ENCODE results near the gene CCDC30. TPM values are rescaled to one million over a fixed set of nuclear protein-coding genes. Genes with fewer than 3 reads are reported as not detected.

The CCDC30 gene
- total RNA-seq, 6 experiments from 2014 or later: 0.18 to 1.2 (median 0.31) TPM

- peaks cover 12% of the 10 kb centered on the region; the same call in 1 of the 2 replicates for H3K36me3 Mint-ChIP-seq (ENCODE audit: low read depth)
- peak within 1 kb of the TSS; percentile 76 for H3K27ac Mint-ChIP-seq
- no peaks in the 10 kb centered on the region; the same call in 1 of the 2 replicates for H3K27me3 Mint-ChIP-seq (ENCODE audit: insufficient read depth)
- TF ChIP-seq CTCF (IDR thresholded peaks at IDR 0.05): peak; percentile 44
- no peaks in the 10 kb centered on the region for H3K9me3 Mint-ChIP-seq
- H3K4me3 Mint-ChIP-seq: peak within 1 kb of the TSS; percentile 91
- H3K4me1 Mint-ChIP-seq (ENCODE audit: low read depth): peaks cover 31% of the 10 kb centered on the region
- DNase-seq: peak; percentile 89
Observed at GRCh38 chr1:42657981-42658876, 195.1 kb downstream of the CCDC30 start, which contains the start of gene PPIH. TSS of gene PPIH (plus strand) at chr1:42658423. CDS start at chr1:42658447, 24 bp downstream.

GRCh38 chr1:42658877-42659337 lies 195.8 kb downstream of the CCDC30 start:
- H3K27ac Mint-ChIP-seq: peak overlapping the region; percentile 76
- H3K4me1 Mint-ChIP-seq (ENCODE audit: low read depth): peaks cover 31% of the 10 kb centered on the region
- H3K27me3 Mint-ChIP-seq (ENCODE audit: insufficient read depth): no peaks in the 10 kb centered on the region; the same call in 1 of the 2 replicates
- peaks cover 15% of the 10 kb centered on the region; the same call in 1 of the 2 replicates for H3K36me3 Mint-ChIP-seq (ENCODE audit: low read depth)
- TF ChIP-seq CTCF (IDR thresholded peaks at IDR 0.05): no peak
- peak; percentile 48 for DNase-seq
- H3K9me3 Mint-ChIP-seq: no peaks in the 10 kb centered on the region
- peak overlapping the region; percentile 91 for H3K4me3 Mint-ChIP-seq

- Mint-ChIP-seq H3K27me3 (ENCODE audit: insufficient read depth) (no peaks in the 10 kb centered on the region), H3K27ac (no peak overlapping the region), H3K4me1 (ENCODE audit: low read depth) (peaks cover 31% of the 10 kb centered on the region), H3K4me3 (no peak overlapping the region; the same call in 1 of the 2 replicates), H3K36me3 (ENCODE audit: low read depth) (peaks cover 21% of the 10 kb centered on the region; the same call in 1 of the 2 replicates), H3K9me3 (no peaks in the 10 kb centered on the region)
- no peak for DNase-seq
- TF ChIP-seq CTCF (IDR thresholded peaks at IDR 0.05): no peak
Observed at GRCh38 chr1:42660907-42661500, 197.9 kb downstream of the CCDC30 start.

- Mint-ChIP-seq H3K4me3 (no peak overlapping the region), H3K27me3 (ENCODE audit: insufficient read depth) (no peaks in the 10 kb centered on the region; the same call in 1 of the 2 replicates), H3K36me3 (ENCODE audit: low read depth) (peaks cover 4% of the 10 kb centered on the region), H3K4me1 (ENCODE audit: low read depth) (no peaks in the 10 kb centered on the region), H3K27ac (no peak overlapping the region), H3K9me3 (no peaks in the 10 kb centered on the region)
- DNase-seq: no peak
- no peak for TF ChIP-seq CTCF (IDR thresholded peaks at IDR 0.05)
Observed at GRCh38 chr1:42669936-42670335, 206.8 kb downstream of the CCDC30 start.

GRCh38 chr1:42670425-42670824 lies 207.3 kb downstream of the CCDC30 start:
- Mint-ChIP-seq H3K27ac (no peak overlapping the region), H3K4me1 (ENCODE audit: low read depth) (no peaks in the 10 kb centered on the region), H3K27me3 (ENCODE audit: insufficient read depth) (no peaks in the 10 kb centered on the region; the same call in 1 of the 2 replicates), H3K9me3 (no peaks in the 10 kb centered on the region), H3K4me3 (no peak overlapping the region), H3K36me3 (ENCODE audit: low read depth) (peaks cover 4% of the 10 kb centered on the region)
- no peak for TF ChIP-seq CTCF (IDR thresholded peaks at IDR 0.05)
- DNase-seq: no peak
